ENCODE measurements around the gene ZNF691. TPM values are rescaled to one million over a fixed set of nuclear protein-coding genes. Genes with fewer than 3 reads are reported as not detected.

The ZNF691 gene
- polyA plus RNA-seq, 1 experiment, result 5.6 TPM

GRCh38 chr1:42847721-42848460, 1.5 kb downstream of the ZNF691 start:
- H3K4me3 ChIP-seq (ENCODE audit: low read depth, low read length), result peak overlapping the region; percentile 95
- H3K27ac ChIP-seq (ENCODE audit: low read depth, low read length), result no peak overlapping the region
- ChIA-PET CTCF (interaction anchor here (0.5 to 1.6 kb wide), 2 partner anchors 14 to 66 kb away, joined by 3 to 4 read pairs; no protein-coding TSS in a partner anchor), POLR2A (interaction anchor here (3.0 kb wide), 1 partner anchor 31 kb away, joined by 16 read pairs; the partner anchor contains the start of genes ERMAP and SVBP)
- no peaks in the 10 kb centered on the region for H3K27me3 ChIP-seq (ENCODE audit: control insufficient read depth, insufficient read depth, low read length)
- DNase-seq (ENCODE audit: low read depth, low spot score), result no peak
- H3K9me3 ChIP-seq (ENCODE audit: control insufficient read depth, insufficient read depth, low read length), result peaks cover 12% of the 10 kb centered on the region
- no peak for TF ChIP-seq CTCF (IDR thresholded peaks at IDR 0.05; ENCODE audit: low read depth, low read length)

- DNase-seq (ENCODE audit: low read depth, low spot score), result no peak
- Histone ChIP-seq H3K4me3 (ENCODE audit: low read depth, low read length) (no peak overlapping the region), H3K9me3 (ENCODE audit: control insufficient read depth, insufficient read depth, low read length) (peaks cover 12% of the 10 kb centered on the region), H3K27me3 (ENCODE audit: control insufficient read depth, insufficient read depth, low read length) (no peaks in the 10 kb centered on the region), H3K27ac (ENCODE audit: low read depth, low read length) (no peak overlapping the region)
- ChIA-PET POLR2A (interaction anchor here (0.6 kb wide), 1 partner anchor 83 kb away, joined by 4 read pairs; no protein-coding TSS in a partner anchor), CTCF (interaction anchor here (1.1 to 1.6 kb wide), 2 partner anchors 64 to 224 kb away, joined by 4 to 6 read pairs; no protein-coding TSS in a partner anchor)
- TF ChIP-seq CTCF (IDR thresholded peaks at IDR 0.05; ENCODE audit: low read depth, low read length), result no peak
These were observed 2.6 kb downstream of the ZNF691 start for GRCh38 chr1:42848823-42849537.

GRCh38 chr1:42849944-42850343, 3.5 kb downstream of the ZNF691 start:
- ChIA-PET POLR2A (no interaction called here), CTCF (interaction anchor here (1.1 kb wide), 1 partner anchor 223 kb away, joined by 6 read pairs; no protein-coding TSS in a partner anchor)
- Histone ChIP-seq H3K27me3 (ENCODE audit: control insufficient read depth, insufficient read depth, low read length) (no peaks in the 10 kb centered on the region), H3K4me3 (ENCODE audit: low read depth, low read length) (no peak overlapping the region), H3K27ac (ENCODE audit: low read depth, low read length) (no peak overlapping the region), H3K9me3 (ENCODE audit: control insufficient read depth, insufficient read depth, low read length) (peaks cover 12% of the 10 kb centered on the region)
- no peak for TF ChIP-seq CTCF (IDR thresholded peaks at IDR 0.05; ENCODE audit: low read depth, low read length)
- DNase-seq (ENCODE audit: low read depth, low spot score), result no peak

GRCh38 chr1:42851420-42851819, 5.0 kb downstream of the ZNF691 start:
- TF ChIP-seq CTCF (IDR thresholded peaks at IDR 0.05; ENCODE audit: low read depth, low read length), result no peak
- ChIA-PET POLR2A (no interaction called here), CTCF (no interaction called here)
- no peak overlapping the region for H3K27ac ChIP-seq (ENCODE audit: low read depth, low read length)
- H3K9me3 ChIP-seq (ENCODE audit: control insufficient read depth, insufficient read depth, low read length), result peaks cover 12% of the 10 kb centered on the region
- no peak overlapping the region for H3K4me3 ChIP-seq (ENCODE audit: low read depth, low read length)
- H3K27me3 ChIP-seq (ENCODE audit: control insufficient read depth, insufficient read depth, low read length), result no peaks in the 10 kb centered on the region
- DNase-seq (ENCODE audit: low read depth, low spot score), result no peak
